Liver (tissue), 3 donors: ENCODE data around the gene MSL3.

Experiments used
- CTCF ChIP-seq: fragments of 150-350 bp; IDR thresholded peaks from 2 replicates; pipeline ENCODE4 v1.5.1; 2017; ENCODE audit warnings: improper control_type of control experiment, low read depth, low read length; ENCODE audit not compliant: missing input control
- GABPA ChIP-seq, 2 donors: IDR thresholded peaks in 1 of 2; conservative IDR thresholded peaks in 1 of 2; 2 replicates each; pipeline ENCODE4 v1.6.1; 2016; ENCODE audit warnings: antibody characterized with exemption in 2 of 2, mild to moderate bottlenecking in 1 of 2, moderate library complexity in 1 of 2
- HNF4G ChIP-seq: IDR thresholded peaks from 2 replicates; pipeline ENCODE4 v1.6.1; 2016; ENCODE audit warnings: antibody characterized with exemption
- JUND ChIP-seq, 2 donors: IDR thresholded peaks; 2 replicates each; pipeline ENCODE4 v1.6.1; 2016; ENCODE audit warnings: antibody characterized with exemption in 2 of 2
- ZBTB33 ChIP-seq: IDR thresholded peaks from 2 replicates; pipeline ENCODE4 v1.6.1; 2016; ENCODE audit warnings: antibody characterized with exemption
- TF ChIP-seq, protein P1 (sequence below): IDR thresholded peaks from 2 replicates; pipeline ENCODE4 v1.6.1; 2016; ENCODE audit warnings: antibody characterized with exemption
- donor health status: healthy.
- donor health status: healthy.

- no peak for TF ChIP-seq HNF4G
- TF ChIP-seq JUND (IDR thresholded peaks at IDR 0.05) = no peak
- TF ChIP-seq GABPA (IDR thresholded peaks at IDR 0.05 in 1 of 2, conservative IDR thresholded peaks at IDR 0.05 in 1 of 2) = no peak
- TF ChIP-seq CTCF = no peak
- TF ChIP-seq, protein P1, sequence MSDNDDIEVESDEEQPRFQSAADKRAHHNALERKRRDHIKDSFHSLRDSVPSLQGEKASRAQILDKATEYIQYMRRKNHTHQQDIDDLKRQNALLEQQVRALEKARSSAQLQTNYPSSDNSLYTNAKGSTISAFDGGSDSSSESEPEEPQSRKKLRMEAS = no peak
- no peak for TF ChIP-seq ZBTB33
Observed at GRCh38 chrX:11786862-11787261, 28.8 kb downstream of the MSL3 start.
